GM12878 (cell line): Measurements from ENCODE around the gene PHC3. TPM values are rescaled to one million over a fixed set of nuclear protein-coding genes. Genes with fewer than 3 reads are reported as not detected.

Experiments
- ATAC-seq: fragments of 200-7000 bp; cut with Tn5 transposase; 3 replicates; pipeline ENCODE4 v1.9.1; 2020; ENCODE audit warnings: mild to moderate bottlenecking, moderate library complexity
- BruUV-seq: library from RNA; stranded (reverse); fragments of 400-500 nt; replicated peaks from 2 replicates; lab custom pipeline; 2021; lab: Mats Ljungman, UMichigan
- CTCF ChIA-PET: fragments of 300-600 bp; sonication (Branson Sonifier 250); formaldehyde crosslinking; extraction: SDS; loops from one replicate; lab custom pipeline; 2021; ENCODE audit warnings: inconsistent platforms; lab: Yijun Ruan, JAX
- POLR2A ChIA-PET: fragments of 350-600 bp; formaldehyde crosslinking; extraction: SDS; loops from one replicate; lab custom pipeline; 2021; ENCODE audit warnings: inconsistent platforms; lab: Charles Lee
- RAD21 ChIA-PET: fragments of 300-600 bp; sonication (Branson Sonifier 250); formaldehyde crosslinking; loops from one replicate; lab custom pipeline; 2023; ENCODE audit warnings: antibody characterized with exemption; ENCODE audit not compliant: unreplicated experiment; lab: Charles Lee
- SMC1A ChIA-PET: fragments of 300-600 bp; sonication (Branson Sonifier 250); formaldehyde crosslinking; loops from one replicate; lab custom pipeline; 2023; ENCODE audit not compliant: unreplicated experiment, uncharacterized antibody; lab: Charles Lee
- DNase-seq: peaks from one replicate; pipeline ENCODE4 v3.0.0-alpha.2; 2011; ENCODE audit warnings: low read depth, low spot score
- FAIRE-seq: peaks from 3 replicates; lab custom pipeline; 2011; peaks lifted over from hg19 to GRCh38; lab: Jason Lieb, UNC
- H2AFZ ChIP-seq: 2 replicates; pipeline ENCODE4 v1.6.0; 2011; ENCODE audit warnings: low read depth, low read length, control low read depth; ENCODE audit not compliant: control insufficient read depth
- H3K27ac ChIP-seq: 2 replicates; pipeline ENCODE4 v1.5.1; 2011; ENCODE audit warnings: control low read depth; ENCODE audit not compliant: control insufficient read depth, insufficient read depth
- H3K27me3 ChIP-seq, 2 experiments: replicated peaks in 1 of 2; 2 replicates each; pipeline versions ENCODE4 v1.6.0 to v1.6.1; 2011; ENCODE audit warnings: low read length in 1 of 2; ENCODE audit not compliant: control insufficient read depth in 2 of 2, insufficient read depth in 2 of 2
- H3K36me3 ChIP-seq, 2 experiments: 2 replicates each; pipeline ENCODE4 v1.5.1; 2011; ENCODE audit warnings: low read length in 1 of 2; ENCODE audit not compliant: control insufficient read depth in 2 of 2, insufficient read depth in 2 of 2
- H3K4me1 ChIP-seq: 2 replicates; pipeline ENCODE4 v1.6.1; 2011; ENCODE audit warnings: mild to moderate bottlenecking, low read length, moderate library complexity, mixed read lengths; ENCODE audit not compliant: control insufficient read depth, insufficient read depth
- H3K4me2 ChIP-seq: 2 replicates; pipeline ENCODE4 v1.6.0; 2011; ENCODE audit warnings: control low read depth; ENCODE audit not compliant: control insufficient read depth, insufficient read depth
- H3K4me3 ChIP-seq: fragments of 200-600 bp; sonication (generic); 2 replicates; pipeline ENCODE4 v1.5.1; 2016
- H3K79me2 ChIP-seq: 2 replicates; pipeline ENCODE4 v1.6.0; 2011; ENCODE audit warnings: low read length; ENCODE audit not compliant: control insufficient read depth, insufficient read depth
- H3K9ac ChIP-seq: 2 replicates; pipeline ENCODE4 v1.8.0; 2011; ENCODE audit warnings: low read length, control low read depth, mixed read lengths; ENCODE audit not compliant: control insufficient read depth, insufficient read depth
- H3K9me3 ChIP-seq: replicated peaks from 3 replicates; pipeline ENCODE4 v1.5.1; 2011; ENCODE audit warnings: mild to moderate bottlenecking, low read length; ENCODE audit not compliant: control insufficient read depth, insufficient read depth
- H4K20me1 ChIP-seq: 2 replicates; pipeline ENCODE4 v1.6.0; 2011; ENCODE audit not compliant: control insufficient read depth, insufficient read depth
- BCL11A ChIP-seq: IDR thresholded peaks from 2 replicates; pipeline ENCODE4 v1.6.1; 2011; ENCODE audit warnings: low read depth, low read length
- CHD4 ChIP-seq: fragments of 200-600 bp; sonication (generic); IDR thresholded peaks from 2 replicates; pipeline ENCODE4 v1.6.1; 2016; ENCODE audit warnings: mild to moderate bottlenecking
- CREB1 ChIP-seq: IDR thresholded peaks from 2 replicates; pipeline ENCODE4 v1.6.1; 2012; ENCODE audit warnings: low read depth, mild to moderate bottlenecking, inconsistent platforms
- IKZF2 ChIP-seq, 2 experiments: fragments of 450-650 bp; IDR thresholded peaks; 2 replicates each; pipeline ENCODE4 v1.6.1; 2017; ENCODE audit warnings: mild to moderate bottlenecking in 2 of 2, moderate library complexity in 2 of 2
- MYC ChIP-seq: IDR thresholded peaks from 2 replicates; pipeline ENCODE4 v1.6.1; 2011; ENCODE audit warnings: mild to moderate bottlenecking, low read length, moderate library complexity, inconsistent platforms; ENCODE audit not compliant: insufficient read depth, insufficient replicate concordance, insufficient read length, severe bottlenecking
- NRF1 ChIP-seq: conservative IDR thresholded peaks from 2 replicates; pipeline ENCODE4 v1.6.1; 2011; ENCODE audit warnings: mild to moderate bottlenecking, low read depth, low read length, improper control_type of control experiment
- POLR2A ChIP-seq: IDR thresholded peaks from 2 replicates; pipeline ENCODE4 v1.6.1; 2011; ENCODE audit warnings: low read depth, mild to moderate bottlenecking, low read length
- SMC3 ChIP-seq: IDR thresholded peaks from 2 replicates; pipeline ENCODE4 v1.6.1; 2011; ENCODE audit warnings: low read length, improper control_type of control experiment, borderline replicate concordance
- SPI1 ChIP-seq: IDR thresholded peaks from 2 replicates; pipeline ENCODE4 v1.6.1; 2011; ENCODE audit warnings: low read depth, mild to moderate bottlenecking, low read length, moderate library complexity, borderline replicate concordance; ENCODE audit not compliant: insufficient read depth
- SREBF1 ChIP-seq: IDR thresholded peaks from 2 replicates; pipeline ENCODE4 v1.6.1; 2012; ENCODE audit warnings: mild to moderate bottlenecking, low read length
- SRF ChIP-seq, 2 experiments: IDR thresholded peaks; 2 replicates each; pipeline ENCODE4 v1.6.1; 2011; ENCODE audit warnings: low read depth in 2 of 2, low read length in 2 of 2, mild to moderate bottlenecking in 1 of 2, moderate library complexity in 1 of 2
- WRNIP1 ChIP-seq: IDR thresholded peaks from 2 replicates; pipeline ENCODE4 v1.6.1; 2011; ENCODE audit warnings: low read depth, low read length, improper control_type of control experiment, borderline replicate concordance
- ZZZ3 ChIP-seq: IDR thresholded peaks from 2 replicates; pipeline ENCODE4 v1.6.1; 2011; ENCODE audit warnings: low read depth; ENCODE audit not compliant: control insufficient read depth, insufficient read length
- WGBS: methylation state at CpG from one replicate; pipeline ENCODE4 v1.1.6; 2016; ENCODE audit warnings: low lambda C conversion rate; ENCODE audit not compliant: insufficient replicate concordance, insufficient coverage; ENCODE audit errors: missing lambda C conversion rate; 5-methylcytosine and 5-hydroxymethylcytosine counted together
- in situ Hi-C: fragments of 300-500 bp; cut with MboI; formaldehyde crosslinking; loops from 9 replicates; pipeline ENCODE4 v1.14.3; 2018; ENCODE audit warnings: mixed read lengths
- intact Hi-C: fragments of 100-400 bp; cut with micrococcal nuclease; formaldehyde crosslinking; loops from one replicate; pipeline ENCODE4 v1.14.2; 2022; ENCODE audit not compliant: unreplicated experiment
- polyA plus RNA-seq, 11 experiments: library from polyadenylated mRNA; depleted of rRNA in 4 of 11; unstranded in 6 of 11; stranded (reverse) in 5 of 11; fragments of >200 nt; fragmentation: Nextera tagmentation in 4 of 11; fragmentation: Illumina TruSeq in 1 of 11; extraction: Ambion mirVana in 4 of 11; extraction: Trizol in 1 of 11; gene quantifications; 1 replicate in 1 of 11; 2 replicates in 10 of 11; pipeline versions ENCODE4 v1.2.1 to v1.2.3, GENCODE V29; 2011 to 2016; ENCODE audit warnings: inconsistent platforms in 2 of 11, missing spikeins in 2 of 11, low read depth in 1 of 11
- total RNA-seq, 4 experiments: library from RNA; depleted of rRNA in 3 of 4; stranded (reverse); fragments of >200 nt in 3 of 4; fragmentation: Illumina TruSeq in 1 of 4; extraction: Trizol in 1 of 4; gene quantifications; 2 replicates each; pipeline versions ENCODE4 v1.2.1 to v1.2.3, GENCODE V29; 2013 to 2021
- TF ChIP-seq, protein P1 (sequence below): fragments of 450-650 bp; formaldehyde crosslinking; IDR thresholded peaks from 2 replicates; pipeline ENCODE4 v1.4.0; 2020; ENCODE audit warnings: mild to moderate bottlenecking, moderate library complexity
- TF ChIP-seq, protein P2 (sequence below): IDR thresholded peaks from 2 replicates; pipeline ENCODE4 v1.6.1; 2012; ENCODE audit warnings: low read depth, low read length, improper control_type of control experiment
- TF ChIP-seq, protein P3 (sequence below), 3 experiments: IDR thresholded peaks in 2 of 3; conservative IDR thresholded peaks in 1 of 3; 2 replicates each; pipeline ENCODE4 v1.5.1; 2011; ENCODE audit warnings: low read depth in 3 of 3, low read length in 3 of 3, mild to moderate bottlenecking in 3 of 3, control low read depth in 2 of 3, moderate library complexity in 2 of 3, inconsistent platforms in 1 of 3, mixed read lengths in 1 of 3; ENCODE audit not compliant: control insufficient read depth in 2 of 3, insufficient read depth in 1 of 3; ENCODE audit errors: extremely low read depth in 1 of 3

Gene PHC3
- total and polyA plus RNA-seq, 10 of the 15 experiments (the other 5 are each of a cell fraction or from before 2014, with no cell fraction given): 3.3 to 62.3 (median 22.1) TPM

DNA sequence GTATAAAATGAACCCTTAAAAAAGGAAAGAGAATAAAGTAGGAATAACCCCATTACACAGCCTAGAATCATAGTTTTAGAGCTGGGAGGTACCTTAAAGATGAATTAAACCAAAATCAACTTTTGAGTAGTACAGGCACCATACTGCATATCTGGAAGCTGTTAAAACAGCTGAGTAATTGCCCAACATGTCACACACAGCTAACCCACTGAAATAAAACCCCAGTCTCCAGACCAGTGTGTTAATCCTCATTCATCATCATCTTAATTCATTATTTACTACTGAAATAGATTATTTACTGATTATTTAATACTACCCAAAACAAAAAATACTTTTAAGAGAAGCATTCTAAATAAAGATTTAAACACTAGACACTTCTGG, 90.9 kb downstream of the PHC3 start (continued):
- TF ChIP-seq, protein P1, sequence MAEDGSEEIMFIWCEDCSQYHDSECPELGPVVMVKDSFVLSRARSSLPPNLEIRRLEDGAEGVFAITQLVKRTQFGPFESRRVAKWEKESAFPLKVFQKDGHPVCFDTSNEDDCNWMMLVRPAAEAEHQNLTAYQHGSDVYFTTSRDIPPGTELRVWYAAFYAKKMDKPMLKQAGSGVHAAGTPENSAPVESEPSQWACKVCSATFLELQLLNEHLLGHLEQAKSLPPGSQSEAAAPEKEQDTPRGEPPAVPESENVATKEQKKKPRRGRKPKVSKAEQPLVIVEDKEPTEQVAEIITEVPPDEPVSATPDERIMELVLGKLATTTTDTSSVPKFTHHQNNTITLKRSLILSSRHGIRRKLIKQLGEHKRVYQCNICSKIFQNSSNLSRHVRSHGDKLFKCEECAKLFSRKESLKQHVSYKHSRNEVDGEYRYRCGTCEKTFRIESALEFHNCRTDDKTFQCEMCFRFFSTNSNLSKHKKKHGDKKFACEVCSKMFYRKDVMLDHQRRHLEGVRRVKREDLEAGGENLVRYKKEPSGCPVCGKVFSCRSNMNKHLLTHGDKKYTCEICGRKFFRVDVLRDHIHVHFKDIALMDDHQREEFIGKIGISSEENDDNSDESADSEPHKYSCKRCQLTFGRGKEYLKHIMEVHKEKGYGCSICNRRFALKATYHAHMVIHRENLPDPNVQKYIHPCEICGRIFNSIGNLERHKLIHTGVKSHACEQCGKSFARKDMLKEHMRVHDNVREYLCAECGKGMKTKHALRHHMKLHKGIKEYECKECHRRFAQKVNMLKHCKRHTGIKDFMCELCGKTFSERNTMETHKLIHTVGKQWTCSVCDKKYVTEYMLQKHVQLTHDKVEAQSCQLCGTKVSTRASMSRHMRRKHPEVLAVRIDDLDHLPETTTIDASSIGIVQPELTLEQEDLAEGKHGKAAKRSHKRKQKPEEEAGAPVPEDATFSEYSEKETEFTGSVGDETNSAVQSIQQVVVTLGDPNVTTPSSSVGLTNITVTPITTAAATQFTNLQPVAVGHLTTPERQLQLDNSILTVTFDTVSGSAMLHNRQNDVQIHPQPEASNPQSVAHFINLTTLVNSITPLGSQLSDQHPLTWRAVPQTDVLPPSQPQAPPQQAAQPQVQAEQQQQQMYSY (CRISPR knock-in tag): no peak
- TF ChIP-seq BCL11A (no peak), ZZZ3 (no peak)

GRCh38 chr3:170089862-170090600, 91.5 kb downstream of the PHC3 start:
- H4K20me1 ChIP-seq: no peaks in the 10 kb centered on the region
- TF ChIP-seq, protein P2, sequence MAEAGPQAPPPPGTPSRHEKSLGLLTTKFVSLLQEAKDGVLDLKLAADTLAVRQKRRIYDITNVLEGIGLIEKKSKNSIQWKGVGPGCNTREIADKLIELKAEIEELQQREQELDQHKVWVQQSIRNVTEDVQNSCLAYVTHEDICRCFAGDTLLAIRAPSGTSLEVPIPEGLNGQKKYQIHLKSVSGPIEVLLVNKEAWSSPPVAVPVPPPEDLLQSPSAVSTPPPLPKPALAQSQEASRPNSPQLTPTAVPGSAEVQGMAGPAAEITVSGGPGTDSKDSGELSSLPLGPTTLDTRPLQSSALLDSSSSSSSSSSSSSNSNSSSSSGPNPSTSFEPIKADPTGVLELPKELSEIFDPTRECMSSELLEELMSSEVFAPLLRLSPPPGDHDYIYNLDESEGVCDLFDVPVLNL: no peak
- TF ChIP-seq IKZF2 (IDR thresholded peaks at IDR 0.05) (no peak), CHD4 (no peak), MYC (no peak), SMC3 (no peak), SRF (IDR thresholded peaks at IDR 0.05; ENCODE audit: low read depth in 2 of 2, low read length in 2 of 2) (no peak), CREB1 (no peak), WRNIP1 (no peak), SREBF1 (no peak), SPI1 (no peak), NRF1 (no peak), POLR2A (no peak)
- TF ChIP-seq, protein P3, sequence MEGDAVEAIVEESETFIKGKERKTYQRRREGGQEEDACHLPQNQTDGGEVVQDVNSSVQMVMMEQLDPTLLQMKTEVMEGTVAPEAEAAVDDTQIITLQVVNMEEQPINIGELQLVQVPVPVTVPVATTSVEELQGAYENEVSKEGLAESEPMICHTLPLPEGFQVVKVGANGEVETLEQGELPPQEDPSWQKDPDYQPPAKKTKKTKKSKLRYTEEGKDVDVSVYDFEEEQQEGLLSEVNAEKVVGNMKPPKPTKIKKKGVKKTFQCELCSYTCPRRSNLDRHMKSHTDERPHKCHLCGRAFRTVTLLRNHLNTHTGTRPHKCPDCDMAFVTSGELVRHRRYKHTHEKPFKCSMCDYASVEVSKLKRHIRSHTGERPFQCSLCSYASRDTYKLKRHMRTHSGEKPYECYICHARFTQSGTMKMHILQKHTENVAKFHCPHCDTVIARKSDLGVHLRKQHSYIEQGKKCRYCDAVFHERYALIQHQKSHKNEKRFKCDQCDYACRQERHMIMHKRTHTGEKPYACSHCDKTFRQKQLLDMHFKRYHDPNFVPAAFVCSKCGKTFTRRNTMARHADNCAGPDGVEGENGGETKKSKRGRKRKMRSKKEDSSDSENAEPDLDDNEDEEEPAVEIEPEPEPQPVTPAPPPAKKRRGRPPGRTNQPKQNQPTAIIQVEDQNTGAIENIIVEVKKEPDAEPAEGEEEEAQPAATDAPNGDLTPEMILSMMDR (IDR thresholded peaks at IDR 0.05 in 2 of 3, conservative IDR thresholded peaks at IDR 0.05 in 1 of 3; ENCODE audit: control insufficient read depth in 2 of 3, extremely low read depth in 1 of 3, insufficient read depth in 1 of 3, low read depth in 3 of 3, low read length in 3 of 3): no peak
- TF ChIP-seq, all 136 proteins: peak for 0
- peaks cover 0 to 31% of the 10 kb centered on the region in 2 experiments; a peak in 2 of 4 replicates for H3K36me3 ChIP-seq
- 93% methylated on average over 3 of the region's 3 CpGs for WGBS
- ChIA-PET POLR2A (no interaction called here), RAD21 (interaction anchor here (1.5 kb wide), 1 partner anchor 70 kb away, joined by 4 read pairs; no protein-coding TSS in a partner anchor), SMC1A (interaction anchor here (0.8 to 1.3 kb wide), 2 partner anchors 11 to 14 kb away, joined by 4 to 6 read pairs; no protein-coding TSS in a partner anchor), CTCF (interaction anchor here (0.6 to 3.9 kb wide), 3 partner anchors 9 to 86 kb away, joined by 3 to 18 read pairs (median 6); no protein-coding TSS in a partner anchor)
- BruUV-seq: no TSS peak
- H3K4me2 ChIP-seq: no peak overlapping the region
- no peak overlapping the region for H3K27ac ChIP-seq
- no peak overlapping the region for H3K9ac ChIP-seq
- no peak overlapping the region for H3K4me3 ChIP-seq
- no peaks in the 10 kb centered on the region for H3K27me3 ChIP-seq
- no peaks in the 10 kb centered on the region for H3K9me3 ChIP-seq
- H2AFZ ChIP-seq: no peak overlapping the region
- DNase-seq: no peak
- ATAC-seq: no peak
- H3K4me1 ChIP-seq: no peaks in the 10 kb centered on the region
- no peaks in the 10 kb centered on the region; the same call in 1 of the 2 replicates for H3K79me2 ChIP-seq
- no peak for FAIRE-seq
- intact Hi-C loops (no loop called here), in situ Hi-C loops (no loop called here)
